Large intestine (tissue), 3 donors: ENCODE measurements around the gene CFAP74. TPM values are rescaled to one million over a fixed set of nuclear protein-coding genes. Genes with fewer than 3 reads are reported as not detected.
"Not testable (repeated sequence)": the region's sequence is repeated elsewhere in the genome, so short reads cannot be mapped to it uniquely, and the experiment has no call there.

Experiments used
- DNase-seq, 2 donors: peaks; one replicate each; pipeline versions ENCODE4 v3.0.0 to v3.0.0-alpha.2; 2013
- H3K27ac ChIP-seq: one replicate; pipeline ENCODE4 v1.5.1; 2013; ENCODE audit warnings: low read length
- H3K27me3 ChIP-seq: 2 replicates; pipeline ENCODE4 v1.6.1; 2013; ENCODE audit warnings: low read length; ENCODE audit not compliant: control insufficient read depth, insufficient read depth
- H3K36me3 ChIP-seq: 2 replicates; pipeline ENCODE4 v1.6.1; 2013; ENCODE audit warnings: low read length; ENCODE audit not compliant: control insufficient read depth, insufficient read depth
- H3K4me1 ChIP-seq: one replicate; pipeline ENCODE4 v1.6.1; 2013; ENCODE audit warnings: low read length; ENCODE audit not compliant: control insufficient read depth, insufficient read depth
- H3K4me3 ChIP-seq: one replicate; pipeline ENCODE4 v1.5.1; 2013; ENCODE audit warnings: low read length
- H3K9me3 ChIP-seq: one replicate; pipeline ENCODE4 v1.6.1; 2013; ENCODE audit warnings: mild to moderate bottlenecking, low read depth, low read length, moderate library complexity; ENCODE audit not compliant: control insufficient read depth
- WGBS: methylation state at CpG from one replicate; pipeline ENCODE4 v1.1.5; 2013; ENCODE audit warnings: low lambda C conversion rate; ENCODE audit not compliant: insufficient coverage; 5-methylcytosine and 5-hydroxymethylcytosine counted together
- polyA plus RNA-seq: library from polyadenylated mRNA; unstranded; fragments of 120-200 nt; gene quantifications from one replicate; pipeline ENCODE4 v1.2.1, GENCODE V29; 2013

CFAP74 gene
- polyA plus RNA-seq, 1 donor: 1.4 TPM

DNA sequence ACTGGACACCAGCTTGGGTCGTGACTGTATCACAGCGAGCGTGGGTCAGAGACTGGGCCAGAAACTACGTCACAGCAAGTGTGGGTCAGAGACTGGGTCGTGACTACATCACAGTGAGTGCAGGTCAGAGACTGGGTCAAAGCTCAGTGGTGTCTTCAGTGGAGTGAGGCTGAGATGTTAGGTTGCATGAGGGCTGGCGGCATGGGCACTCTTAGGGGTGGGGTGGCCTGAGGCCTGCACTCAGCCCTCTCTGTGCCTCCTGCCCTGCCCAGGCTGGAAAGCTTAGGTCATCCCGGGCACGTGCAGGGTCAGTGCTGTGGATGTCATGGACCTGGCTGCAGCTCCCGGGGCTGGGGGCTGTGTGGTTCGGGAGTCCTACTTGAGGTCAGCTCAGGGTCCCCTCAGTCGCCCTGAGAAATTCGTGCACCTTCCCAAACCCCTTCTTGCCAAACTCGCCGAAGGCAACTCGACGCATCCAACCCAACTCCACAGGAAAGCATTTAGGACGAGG, 19.0 kb downstream of the CFAP74 start:
- no peak overlapping the region for H3K27ac ChIP-seq
- WGBS: no CpG with 5 or more reads among the region's 17 CpGs
- DNase-seq: no peak
- no peaks in the 10 kb centered on the region for H3K4me1 ChIP-seq
- H3K27me3 ChIP-seq: peaks cover 13% of the 10 kb centered on the region
- H3K9me3 ChIP-seq: peaks cover 24% of the 10 kb centered on the region
- no peak overlapping the region for H3K4me3 ChIP-seq
- no peaks in the 10 kb centered on the region for H3K36me3 ChIP-seq

- peaks cover 28% of the 10 kb centered on the region for H3K9me3 ChIP-seq
- no peaks in the 10 kb centered on the region for H3K27me3 ChIP-seq
- no peak overlapping the region for H3K4me3 ChIP-seq
- DNase-seq: no peak
- H3K4me1 ChIP-seq: no peaks in the 10 kb centered on the region
- no peak overlapping the region for H3K27ac ChIP-seq
- WGBS: no CpG with 5 or more reads among the region's 36 CpGs
- no peaks in the 10 kb centered on the region for H3K36me3 ChIP-seq
Measured at GRCh38 chr1:1982379-1983232, 21.0 kb downstream of the CFAP74 start.

DNA sequence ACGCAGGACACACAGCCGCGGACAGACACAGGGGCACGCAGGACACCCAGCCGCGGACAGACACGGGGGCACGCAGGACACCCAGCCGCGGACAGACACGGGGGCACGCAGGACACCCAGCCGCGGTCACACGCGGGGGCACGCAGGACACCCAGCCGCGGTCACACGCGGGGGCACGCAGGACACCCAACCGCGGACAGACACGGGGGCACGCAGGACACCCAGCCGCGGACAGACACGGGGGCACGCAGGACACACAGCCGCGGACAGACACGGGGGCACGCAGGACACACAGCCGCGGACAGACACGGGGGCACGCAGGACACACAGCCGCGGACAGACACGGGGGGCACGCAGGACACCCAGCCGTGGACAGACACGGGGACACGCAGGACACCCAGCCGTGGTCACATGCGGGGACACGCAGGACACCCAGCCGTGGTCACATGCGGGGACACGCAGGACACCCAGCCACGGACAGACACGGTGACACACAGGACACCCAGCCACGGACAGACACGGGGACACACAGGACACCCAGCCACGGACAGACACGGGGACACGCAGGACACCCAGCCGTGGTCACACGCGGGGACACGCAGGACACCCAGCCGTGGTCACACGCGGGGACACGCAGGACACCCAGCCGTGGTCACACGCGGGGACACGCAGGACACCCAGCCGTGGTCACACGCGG, 21.8 kb downstream of the CFAP74 start:
- not testable (repeated sequence) for H3K36me3 ChIP-seq, DNase-seq, H3K27me3 ChIP-seq, H3K4me1 ChIP-seq, H3K4me3 ChIP-seq, H3K27ac ChIP-seq
- peaks cover 28% of the 10 kb centered on the region for H3K9me3 ChIP-seq
- WGBS: no CpG with 5 or more reads among the region's 73 CpGs

DNA sequence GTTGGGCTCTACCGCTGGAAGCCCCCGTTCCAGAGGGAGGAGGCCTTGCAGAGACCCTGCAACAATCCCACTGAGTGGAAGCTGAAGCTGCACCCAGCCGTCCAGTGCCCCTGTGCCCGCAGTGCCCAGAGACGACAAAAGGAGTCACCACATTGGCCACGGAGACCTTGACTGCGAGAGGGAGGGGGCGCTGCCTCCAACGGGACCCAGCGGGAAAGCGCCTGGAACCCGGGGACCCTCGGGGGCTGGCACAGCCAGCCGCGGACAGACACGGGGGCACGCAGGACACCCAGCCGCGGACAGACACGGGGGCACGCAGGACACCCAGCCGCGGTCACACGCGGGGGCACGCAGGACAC, 22.5 kb downstream of the CFAP74 start:
- no peak for DNase-seq
- no peaks in the 10 kb centered on the region for H3K4me1 ChIP-seq
- no peaks in the 10 kb centered on the region for H3K36me3 ChIP-seq
- H3K4me3 ChIP-seq: no peak overlapping the region
- H3K27ac ChIP-seq: no peak overlapping the region
- WGBS: no CpG with 5 or more reads among the region's 26 CpGs
- H3K27me3 ChIP-seq: no peaks in the 10 kb centered on the region
- peaks cover 28% of the 10 kb centered on the region for H3K9me3 ChIP-seq

GRCh38 chr1:1980467-1981141, 23.0 kb downstream of the CFAP74 start:
- Histone ChIP-seq H3K9me3 (peaks cover 31% of the 10 kb centered on the region), H3K4me1 (no peaks in the 10 kb centered on the region), H3K27me3 (peaks cover 5% of the 10 kb centered on the region), H3K4me3 (no peak overlapping the region), H3K27ac (no peak overlapping the region), H3K36me3 (no peaks in the 10 kb centered on the region)
- DNase-seq: no peak
- 100% methylated on average over 1 of the region's 42 CpGs for WGBS

DNA sequence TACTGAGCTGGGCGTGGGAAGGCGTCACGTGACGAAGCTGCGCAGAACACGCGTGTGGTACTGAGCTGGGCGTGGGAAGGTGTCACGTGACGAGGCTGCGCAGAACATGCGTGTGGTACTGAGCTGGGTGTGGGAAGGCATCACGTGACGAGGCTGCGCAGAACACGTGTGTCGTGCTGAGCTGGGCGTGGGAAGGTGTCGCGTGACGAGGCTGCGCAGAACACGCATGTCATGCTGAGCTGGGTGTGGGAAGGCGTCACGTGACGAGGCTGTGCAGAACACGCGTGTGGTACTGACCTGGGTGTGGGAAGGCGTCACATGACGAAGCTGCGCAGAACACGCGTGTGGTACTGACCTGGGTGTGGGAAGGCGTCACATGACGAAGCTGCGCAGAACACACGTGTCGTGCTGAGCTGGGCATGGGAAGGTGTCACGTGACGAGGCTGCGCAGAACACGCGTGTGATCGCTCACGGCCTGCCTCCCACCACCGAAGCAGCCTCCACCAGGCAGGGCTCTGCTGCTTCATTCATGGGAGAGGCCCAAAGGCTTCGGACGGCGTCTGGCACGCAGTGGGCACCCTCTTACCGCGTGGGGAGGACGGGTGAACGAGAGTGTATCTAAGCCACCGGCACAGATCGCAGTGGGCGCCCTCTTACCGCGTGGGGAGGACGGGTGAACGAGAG, 24.0 kb downstream of the CFAP74 start:
- no peak for DNase-seq
- no peak overlapping the region for H3K4me3 ChIP-seq
- peaks cover 5% of the 10 kb centered on the region for H3K27me3 ChIP-seq
- WGBS: no CpG with 5 or more reads among the region's 61 CpGs
- no peaks in the 10 kb centered on the region for H3K4me1 ChIP-seq
- no peak overlapping the region for H3K27ac ChIP-seq
- no peaks in the 10 kb centered on the region for H3K36me3 ChIP-seq
- H3K9me3 ChIP-seq: peaks cover 31% of the 10 kb centered on the region

GRCh38 chr1:1978690-1979481, 24.7 kb downstream of the CFAP74 start:
- H3K27me3 ChIP-seq, H3K27ac ChIP-seq, H3K4me1 ChIP-seq, DNase-seq, H3K36me3 ChIP-seq, H3K4me3 ChIP-seq: not testable (repeated sequence)
- 94% methylated on average over 7 of the region's 51 CpGs for WGBS
- H3K9me3 ChIP-seq: peaks cover 31% of the 10 kb centered on the region

DNA sequence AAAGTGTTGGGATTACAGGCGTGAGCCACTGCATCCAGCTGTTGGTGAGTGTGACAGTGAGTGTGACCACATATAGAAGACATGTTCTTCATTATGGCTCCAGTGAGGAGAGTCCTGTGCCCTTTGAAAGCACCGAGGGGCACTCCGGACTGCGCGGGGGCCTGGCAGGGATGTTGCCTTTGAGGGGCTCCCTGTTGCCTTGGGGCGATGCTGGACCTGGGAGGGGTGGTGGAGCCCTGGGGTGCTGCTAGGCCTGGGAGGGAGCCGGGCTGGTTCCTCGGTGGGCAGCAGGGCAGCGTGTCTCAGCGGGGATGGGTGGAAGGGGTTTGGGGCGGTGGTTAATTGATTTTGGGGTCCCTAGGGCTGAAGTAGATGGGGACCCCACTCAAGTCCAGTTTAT, 25.5 kb downstream of the CFAP74 start:
- Histone ChIP-seq H3K4me3 (no peak overlapping the region), H3K27ac (no peak overlapping the region), H3K4me1 (no peaks in the 10 kb centered on the region), H3K27me3 (peaks cover 5% of the 10 kb centered on the region), H3K9me3 (peaks cover 28% of the 10 kb centered on the region), H3K36me3 (no peaks in the 10 kb centered on the region)
- WGBS: 100% methylated on average over 1 of the region's 11 CpGs
- no peak for DNase-seq

- Histone ChIP-seq H3K4me3 (no peak overlapping the region), H3K4me1 (no peaks in the 10 kb centered on the region), H3K27me3 (peaks cover 5% of the 10 kb centered on the region), H3K36me3 (no peaks in the 10 kb centered on the region), H3K9me3 (peaks cover 21% of the 10 kb centered on the region), H3K27ac (no peak overlapping the region)
- no peak for DNase-seq
- WGBS: no CpG with 5 or more reads among the region's 19 CpGs
Measured at GRCh38 chr1:1976031-1976430, 27.6 kb downstream of the CFAP74 start.
